Head of caudate nucleus (tissue), 42 donors: Measurements from ENCODE around the gene POU6F2.
"Not testable (repeated sequence)": the region's sequence is repeated elsewhere in the genome, so short reads cannot be mapped to it uniquely, and the experiment has no call there.

ENCODE experiments used
- DNase-seq, 42 donors: peaks; one replicate each; pipeline versions ENCODE4 v3.0.0 to v3.0.0-alpha.2; 2020 to 2021; ENCODE audit warnings: mixed read lengths in 7 of 42
- intact Hi-C: fragments of 100-400 bp; cut with DNase I; formaldehyde crosslinking; loops from one replicate; pipeline ENCODE4 v1.15.0; 2022

Gene POU6F2

DNA sequence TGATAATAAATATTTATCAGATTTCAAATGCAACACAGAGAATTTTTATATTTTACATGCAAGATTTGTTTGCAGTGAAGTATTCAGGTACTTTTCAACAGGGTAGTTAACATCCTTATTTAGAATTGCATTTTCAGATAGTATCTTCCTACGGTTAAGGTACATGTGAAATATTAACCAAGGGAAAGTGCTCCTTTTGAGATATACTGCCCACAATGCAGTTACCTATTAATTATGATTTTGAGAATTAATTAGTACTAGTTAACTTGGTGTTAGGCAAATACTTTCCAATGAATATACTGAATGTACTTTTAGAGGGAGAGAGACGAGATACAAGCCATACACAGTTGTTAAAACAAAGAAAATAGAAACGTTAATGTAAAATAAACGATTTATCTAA lies 382.3 kb downstream of the POU6F2 start:
- intact Hi-C loops, result no loop called here
- no peak for DNase-seq

DNA sequence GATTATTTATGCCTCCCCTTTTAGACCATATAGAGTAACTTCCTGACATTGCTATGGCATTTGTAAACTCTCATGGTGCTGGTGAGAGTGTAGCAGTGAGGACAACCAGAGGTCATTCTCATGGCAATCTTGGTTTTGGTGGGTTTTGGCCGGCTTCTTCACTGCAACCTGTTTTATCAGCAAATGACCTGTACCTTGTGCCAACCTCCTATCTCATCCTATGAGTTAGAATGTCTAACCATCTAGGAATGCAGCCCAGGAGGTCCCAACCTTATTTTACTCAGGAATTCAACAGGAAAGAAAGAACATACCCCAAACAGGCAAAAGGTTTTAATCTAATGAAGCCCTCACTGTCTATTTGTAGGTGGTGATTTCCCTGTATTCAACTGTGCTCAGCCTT lies 383.1 kb downstream of the POU6F2 start:
- no peak for DNase-seq
- intact Hi-C loops, result no loop called here

DNA sequence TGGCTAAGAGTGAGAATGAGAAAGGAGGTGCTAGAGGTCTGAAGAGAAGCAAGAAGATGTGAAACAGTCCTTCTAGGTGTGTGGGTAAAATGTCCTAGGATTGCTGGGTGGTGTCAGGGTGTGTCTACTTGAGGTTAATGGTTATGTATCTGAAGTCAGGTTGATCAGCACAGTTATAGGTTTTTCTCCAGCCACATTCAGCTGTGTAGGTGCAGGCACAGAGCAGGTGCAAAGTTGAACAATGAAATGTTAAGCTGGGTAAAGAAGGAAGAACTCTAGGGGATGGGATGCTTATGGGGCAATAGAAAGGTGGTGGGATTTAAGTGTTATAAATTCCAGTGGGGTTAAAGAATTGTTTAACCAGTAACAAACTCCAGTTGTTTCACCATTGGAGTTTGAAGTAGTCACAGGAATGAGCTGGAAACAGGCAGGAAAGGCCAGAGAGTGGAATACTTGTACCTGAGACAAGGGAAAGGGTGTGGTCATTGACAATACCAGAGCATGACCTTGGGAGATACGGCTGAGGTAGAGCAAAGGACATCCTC lies 388.1 kb downstream of the POU6F2 start:
- no peak for DNase-seq
- intact Hi-C loops, result no loop called here

DNA sequence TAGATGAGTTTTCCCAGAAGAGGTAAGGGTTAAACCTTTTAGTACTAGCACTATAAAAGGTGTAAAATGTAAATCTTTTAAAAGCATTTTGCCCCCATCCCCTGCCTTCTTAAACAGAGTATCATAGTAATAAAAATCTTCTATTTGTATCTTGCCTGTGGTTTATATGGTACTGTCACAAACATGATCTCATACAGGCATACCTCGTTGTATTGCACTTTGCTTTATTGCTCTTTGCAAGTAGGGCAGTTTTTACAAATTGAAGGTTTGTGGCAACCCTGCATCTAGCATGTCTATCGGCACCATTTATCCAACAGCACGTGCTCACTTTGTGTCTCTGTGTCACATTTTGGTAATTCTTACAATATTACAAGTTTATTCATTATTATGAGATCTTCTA lies 389.7 kb downstream of the POU6F2 start:
- DNase-seq, result no peak
- intact Hi-C loops, result no loop called here

DNA sequence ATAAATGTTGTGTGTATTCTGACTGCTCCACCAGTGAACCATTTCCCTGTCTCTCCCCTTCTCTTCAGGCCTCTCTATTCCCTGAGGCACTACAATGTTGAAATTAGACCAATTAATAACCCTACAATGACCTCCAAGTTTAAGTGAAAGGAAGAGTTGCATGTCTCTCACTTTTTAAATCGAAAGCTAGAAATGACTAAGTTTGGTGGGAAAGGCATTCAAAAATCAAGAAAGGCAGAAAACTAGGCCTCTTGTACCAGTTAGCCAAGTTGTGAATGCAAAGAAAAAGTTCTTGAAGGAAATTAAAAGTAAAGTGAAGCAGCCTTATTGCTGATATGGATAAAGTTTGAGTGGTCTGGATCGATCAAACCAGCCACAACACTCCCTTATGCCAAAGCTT lies 390.2 kb downstream of the POU6F2 start:
- no peak for DNase-seq
- intact Hi-C loops, result no loop called here

DNA sequence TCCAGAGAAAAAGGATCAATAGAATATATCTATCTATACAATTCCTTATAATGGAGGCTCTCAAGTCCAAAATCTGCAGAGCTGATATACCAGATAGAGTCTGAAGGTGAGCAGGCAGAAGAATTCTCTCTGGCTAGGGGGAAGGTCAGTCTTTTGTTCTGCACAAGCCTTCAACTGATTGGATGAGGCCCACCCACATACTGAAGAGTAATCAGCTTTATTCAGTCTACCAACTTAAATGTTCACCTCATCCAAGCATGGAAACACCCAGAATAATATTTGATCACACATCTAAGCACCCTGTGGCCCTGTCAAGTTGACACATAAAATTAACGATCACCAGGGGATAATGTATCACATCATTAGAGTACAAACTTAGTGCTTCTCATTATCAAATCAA lies 394.7 kb downstream of the POU6F2 start:
- intact Hi-C loops, result no loop called here

DNA sequence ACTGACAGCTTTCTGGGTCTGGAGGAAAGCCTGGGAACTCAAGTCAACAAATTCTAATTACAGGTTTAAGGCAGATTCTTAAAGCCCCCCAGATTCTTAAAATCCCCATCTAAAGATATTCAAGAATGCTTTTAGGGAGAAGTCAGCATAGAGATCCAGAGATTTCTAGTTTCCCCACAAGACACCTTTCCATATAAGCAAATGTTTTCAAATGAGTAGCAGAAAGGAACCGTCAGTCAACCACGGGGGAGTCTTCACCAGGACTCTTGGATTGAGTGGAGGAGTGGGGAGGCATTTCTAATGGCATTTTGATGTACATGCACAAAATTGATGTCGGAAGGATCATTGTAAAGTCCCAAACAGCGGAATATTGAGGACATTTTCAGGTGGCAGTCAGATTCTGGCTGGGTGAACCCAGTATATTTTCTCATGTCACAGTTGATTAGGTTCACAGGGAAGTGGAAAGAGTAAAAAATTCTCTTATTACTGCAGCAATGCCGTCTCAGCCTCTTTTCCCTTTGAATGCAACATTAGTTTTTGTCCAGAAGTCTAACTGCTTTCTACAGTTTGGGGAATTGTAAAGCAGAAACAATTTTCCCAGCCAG lies 396.8 kb downstream of the POU6F2 start:
- no peak for DNase-seq

More for the DNA sequence above, 394.7 kb downstream of the POU6F2 start:
- DNase-seq, result no peak

DNA sequence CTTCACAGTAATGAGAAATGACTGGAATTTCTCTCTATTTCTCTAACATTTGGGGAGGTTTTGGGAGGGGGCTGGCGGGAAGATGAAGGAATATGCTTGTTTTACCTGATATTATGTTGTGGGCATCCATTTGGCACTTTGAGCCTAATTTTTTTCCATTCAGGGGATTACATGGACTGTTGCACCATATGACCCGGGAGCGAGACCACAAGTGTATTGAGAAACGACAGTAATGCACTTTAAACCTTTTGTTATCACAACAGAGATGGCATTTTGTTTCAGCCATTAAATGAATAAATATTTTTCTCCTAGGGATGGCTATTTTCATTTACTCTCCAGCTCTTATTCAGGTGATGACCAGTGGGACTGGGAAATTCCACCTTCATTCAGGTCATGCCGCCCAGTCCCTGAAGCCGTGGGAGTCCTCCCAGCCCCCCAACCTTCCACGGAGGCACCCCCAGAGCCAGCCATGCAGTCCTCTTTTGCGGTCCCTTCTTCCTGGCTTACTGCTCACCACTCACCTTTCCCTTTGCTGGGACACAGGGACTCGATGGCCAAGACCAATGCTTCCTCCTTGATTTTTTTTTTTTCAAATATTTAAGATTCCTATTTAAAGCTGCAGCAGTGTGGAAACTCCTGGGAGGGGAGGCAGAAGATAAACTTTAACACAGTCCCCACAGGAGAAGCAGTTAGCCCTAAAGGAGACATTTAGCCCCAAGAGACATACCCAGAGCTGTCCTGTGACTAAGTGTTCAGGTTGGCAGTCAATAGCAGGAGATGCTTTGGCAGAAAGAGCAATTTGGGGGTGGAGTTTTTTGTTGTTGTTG lies 397.6 kb downstream of the POU6F2 start:
- intact Hi-C loops, result no loop called here
- DNase-seq, result no peak

More for the DNA sequence above, 396.8 kb downstream of the POU6F2 start:
- intact Hi-C loops, result no loop called here

DNA sequence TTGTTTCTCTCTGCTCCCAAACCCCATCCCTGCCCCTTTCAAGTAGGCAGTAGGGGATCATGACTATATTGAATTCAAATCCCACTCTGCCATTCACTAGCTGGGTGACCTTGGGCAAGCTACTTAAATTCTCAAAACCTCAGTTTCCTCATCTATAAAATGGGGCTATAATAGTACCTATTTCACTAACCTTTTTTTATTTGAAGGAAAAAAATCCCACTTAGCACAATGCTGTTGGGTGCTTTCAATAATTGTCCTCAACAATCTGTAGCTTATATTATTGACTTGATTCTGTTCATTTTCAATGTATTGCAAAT lies 398.1 kb downstream of the POU6F2 start:
- no peak for DNase-seq
- intact Hi-C loops, result no loop called here

DNA sequence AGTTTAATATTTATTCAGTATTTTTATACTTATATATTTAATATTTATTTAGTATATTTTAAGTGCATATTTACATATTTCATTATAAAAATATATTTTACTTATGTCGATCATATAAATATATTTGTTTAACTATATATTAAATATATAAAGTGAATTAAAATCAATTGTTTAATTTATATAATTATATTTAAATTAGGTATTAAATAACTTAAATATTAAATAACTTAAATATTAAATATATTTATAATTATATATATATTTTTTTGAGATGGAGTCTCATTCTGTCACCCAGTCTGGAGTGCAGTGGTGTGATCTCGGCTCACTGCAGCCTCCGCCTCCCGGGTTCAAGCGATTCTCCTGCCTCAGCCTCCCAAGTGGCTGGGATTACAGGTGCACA lies 399.2 kb downstream of the POU6F2 start:
- intact Hi-C loops, result not testable (repeated sequence)

DNA sequence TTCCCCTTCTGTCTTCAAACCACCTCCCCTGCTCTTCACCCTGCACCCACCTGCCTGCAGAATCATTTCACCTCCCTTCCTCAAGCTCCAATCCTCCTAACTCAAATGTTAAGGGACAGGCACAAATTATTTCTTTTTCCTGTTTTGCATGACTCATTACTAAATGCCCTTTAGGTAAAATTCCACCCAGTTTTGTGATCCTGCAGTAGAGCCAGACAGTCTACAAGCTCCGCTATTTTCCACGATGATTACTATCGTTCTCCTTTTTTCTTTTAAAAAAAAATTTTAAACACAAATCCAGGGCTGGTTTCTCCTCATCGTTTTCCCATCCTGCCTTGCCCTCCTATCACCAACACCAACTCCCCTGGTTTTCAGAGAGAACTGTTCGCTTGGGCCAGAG lies 401.7 kb downstream of the POU6F2 start:
- DNase-seq, result no peak
- intact Hi-C loops, result no loop called here

More for the DNA sequence above, 399.2 kb downstream of the POU6F2 start:
- DNase-seq, result not testable (repeated sequence)

DNA sequence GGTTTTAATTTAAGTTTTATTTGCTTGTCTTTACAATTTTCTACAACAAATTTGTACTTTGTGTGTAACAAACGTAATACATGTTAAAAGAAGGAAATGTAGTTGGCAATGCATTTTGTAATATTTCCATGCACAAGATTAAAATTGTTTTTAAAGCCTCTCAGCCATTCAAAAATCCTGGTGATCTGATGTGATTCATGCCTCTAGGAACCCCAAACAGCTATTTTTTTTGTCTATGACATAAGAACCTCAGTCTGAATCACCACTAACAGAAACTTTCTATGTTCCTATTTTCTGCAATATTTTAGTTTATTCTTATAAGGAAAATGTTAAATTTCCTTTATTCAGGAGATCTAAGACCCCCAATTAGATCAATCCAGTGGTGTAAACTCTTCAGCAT lies 405.4 kb downstream of the POU6F2 start:
- intact Hi-C loops, result no loop called here
- DNase-seq, result no peak

DNA sequence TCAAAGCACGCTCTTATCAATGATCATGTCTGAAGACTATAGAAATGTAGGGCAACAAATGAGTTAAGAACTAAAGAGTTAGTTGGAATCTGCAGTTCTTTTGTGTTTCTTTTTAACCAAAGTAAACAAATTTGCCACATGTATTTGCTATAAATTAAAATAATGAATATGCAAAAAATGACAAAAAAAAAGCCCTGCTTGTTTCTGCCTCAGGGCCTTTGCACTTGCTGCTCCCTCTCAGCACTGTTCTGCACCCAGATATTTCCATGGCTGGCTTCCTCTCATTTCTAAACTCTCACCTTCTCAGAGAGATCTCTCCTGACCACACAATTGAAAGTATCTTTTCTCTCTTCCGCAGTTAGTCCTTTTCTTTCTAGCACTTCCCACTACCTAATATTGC lies 406.7 kb downstream of the POU6F2 start:
- intact Hi-C loops, result no loop called here
- no peak for DNase-seq

DNA sequence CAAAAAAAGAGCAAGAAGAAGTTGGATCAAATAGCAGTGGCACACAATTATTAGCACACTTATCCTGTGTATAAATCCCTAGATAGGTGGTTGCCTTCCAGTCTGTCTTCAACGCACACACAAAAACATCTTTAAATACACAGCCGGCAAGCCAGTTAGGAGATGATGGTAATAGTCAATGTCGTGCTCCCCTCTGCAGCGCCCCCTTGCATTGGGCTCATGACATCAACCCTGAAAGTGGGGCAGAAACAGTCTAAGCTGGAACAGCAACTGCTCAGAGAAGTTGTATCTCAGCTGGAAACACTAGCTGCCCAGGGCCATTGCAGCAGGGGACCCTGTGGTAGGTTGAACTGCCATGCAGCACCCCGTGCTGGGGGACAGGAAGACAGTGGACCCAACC lies 409.0 kb downstream of the POU6F2 start:
- intact Hi-C loops, result no loop called here
- no peak for DNase-seq

DNA sequence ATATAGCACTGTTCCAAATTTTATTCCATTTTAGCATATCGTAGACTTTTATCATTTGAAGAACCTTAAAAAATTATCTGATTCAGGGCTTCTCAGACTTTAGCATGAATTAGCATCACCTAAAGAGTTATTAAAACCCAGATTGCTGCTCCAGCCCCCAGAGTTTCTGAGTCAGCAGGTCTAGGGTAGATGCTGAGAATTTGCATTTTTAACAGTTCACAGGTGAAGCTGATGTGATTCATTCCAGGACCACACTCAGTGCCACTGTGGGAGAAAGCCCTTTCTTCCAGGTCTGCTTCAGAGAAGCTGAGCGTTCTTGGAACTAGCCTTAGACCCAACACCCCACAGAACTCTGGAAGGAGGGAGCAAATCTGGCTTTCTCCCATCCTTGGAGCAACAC lies 414.4 kb downstream of the POU6F2 start:
- intact Hi-C loops, result no loop called here
- DNase-seq, result peak in 28 of 42 donors; percentile 2 to 77 (median 37)

DNA sequence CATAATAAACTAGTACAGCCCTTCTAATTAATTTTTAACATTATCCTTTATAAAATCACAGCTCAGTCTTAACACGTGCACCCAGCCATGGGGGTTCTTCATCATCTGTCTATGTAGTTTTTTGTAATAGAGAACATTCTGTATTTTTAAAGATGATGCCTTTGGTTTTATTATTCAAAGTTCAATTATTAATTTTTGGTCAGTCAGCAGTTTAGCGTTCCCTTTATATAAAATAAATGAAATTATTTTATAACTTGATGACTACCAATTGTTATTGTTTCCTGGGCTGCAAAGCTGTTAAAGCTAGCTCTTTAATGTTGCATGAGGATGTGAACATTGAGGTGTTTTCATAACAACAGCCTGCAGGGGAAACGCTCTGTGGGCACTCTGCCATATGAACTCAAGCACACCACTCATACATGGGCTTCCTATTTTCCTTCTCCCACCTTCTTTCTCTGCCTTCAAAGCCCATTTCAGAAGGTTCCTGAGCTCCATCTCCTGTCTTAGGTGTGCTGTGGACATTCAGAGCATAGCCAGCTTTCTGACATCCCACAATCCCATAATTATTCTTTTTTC lies 416.5 kb downstream of the POU6F2 start:
- intact Hi-C loops, result no loop called here
- no peak for DNase-seq

DNA sequence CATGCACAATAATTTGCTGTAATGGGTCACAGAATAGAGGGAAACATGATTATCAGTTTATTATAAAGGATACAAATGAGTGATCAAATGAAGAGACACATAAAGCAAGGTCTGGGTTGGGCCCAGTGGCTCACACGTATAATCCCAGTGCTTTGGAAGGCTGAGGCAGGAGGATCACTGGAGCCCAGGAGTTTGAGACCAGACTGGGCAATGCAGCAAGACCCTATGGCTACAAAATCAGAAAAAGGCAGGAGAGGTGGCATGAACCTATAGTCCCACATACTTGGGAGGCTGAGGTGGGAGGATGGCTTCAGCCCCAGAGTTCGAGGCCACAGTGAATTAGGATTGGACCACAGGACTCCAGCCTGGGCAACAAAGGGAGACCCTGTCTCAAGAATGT lies 421.7 kb downstream of the POU6F2 start:
- no peak for DNase-seq
- intact Hi-C loops, result no loop called here

DNA sequence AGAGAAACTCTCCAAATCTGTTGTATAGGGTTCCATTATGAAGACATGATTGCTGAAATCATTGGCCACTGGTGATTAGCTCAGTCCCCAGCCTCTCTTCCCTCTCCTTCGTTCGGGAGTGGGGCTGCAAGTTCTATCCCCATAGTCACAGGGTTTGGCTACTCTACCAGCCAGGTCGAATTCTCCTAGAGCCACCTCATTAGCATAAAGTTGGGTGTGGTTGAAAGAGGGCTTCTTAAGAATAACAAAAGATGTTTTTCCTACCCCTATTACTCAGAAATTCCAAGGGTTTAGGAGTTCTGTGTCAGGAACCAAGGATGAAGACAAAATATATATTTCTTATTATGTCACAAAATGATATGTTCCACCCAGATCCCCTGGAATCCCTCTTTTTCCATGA lies 422.3 kb downstream of the POU6F2 start:
- no peak for DNase-seq
- intact Hi-C loops, result no loop called here

DNA sequence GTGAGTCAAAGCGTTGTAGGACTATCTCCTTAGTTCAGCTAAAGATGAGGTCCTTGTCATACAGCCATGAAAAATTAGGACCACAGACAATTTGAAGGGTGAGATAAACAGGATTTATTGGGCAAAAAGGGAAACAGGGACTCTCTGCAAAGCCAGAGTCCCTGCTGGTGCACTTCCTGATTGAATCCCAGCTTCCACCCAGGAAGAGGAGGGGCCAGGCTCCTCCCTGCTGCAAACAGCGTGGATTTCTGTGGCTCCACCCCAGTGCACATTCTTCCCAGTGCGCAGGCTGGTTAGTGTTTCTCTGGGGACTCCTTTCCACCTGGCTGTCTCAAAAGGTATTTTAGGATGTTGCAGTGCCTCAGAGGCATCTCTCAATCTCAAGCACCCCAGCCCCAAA lies 423.1 kb downstream of the POU6F2 start:
- no peak for DNase-seq
- intact Hi-C loops, result no loop called here

DNA sequence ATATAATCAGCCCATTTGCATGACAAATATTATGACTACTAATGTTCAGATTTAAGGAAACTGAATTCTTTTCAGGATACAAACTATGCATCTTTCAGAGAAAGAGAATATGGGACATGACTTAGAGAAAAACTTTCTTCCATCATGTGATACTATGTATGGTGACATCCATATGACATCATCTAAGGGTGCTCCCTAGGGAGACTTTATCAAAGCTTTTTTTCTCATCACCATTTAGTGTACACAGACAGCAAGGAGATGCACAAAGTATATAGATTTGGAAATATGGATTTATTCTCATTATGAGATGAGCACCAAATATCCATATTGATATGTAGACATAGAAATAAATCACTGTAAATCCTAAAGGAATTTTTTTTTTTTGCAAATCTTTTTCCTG lies 424.3 kb downstream of the POU6F2 start:
- no peak for DNase-seq
- intact Hi-C loops, result no loop called here

DNA sequence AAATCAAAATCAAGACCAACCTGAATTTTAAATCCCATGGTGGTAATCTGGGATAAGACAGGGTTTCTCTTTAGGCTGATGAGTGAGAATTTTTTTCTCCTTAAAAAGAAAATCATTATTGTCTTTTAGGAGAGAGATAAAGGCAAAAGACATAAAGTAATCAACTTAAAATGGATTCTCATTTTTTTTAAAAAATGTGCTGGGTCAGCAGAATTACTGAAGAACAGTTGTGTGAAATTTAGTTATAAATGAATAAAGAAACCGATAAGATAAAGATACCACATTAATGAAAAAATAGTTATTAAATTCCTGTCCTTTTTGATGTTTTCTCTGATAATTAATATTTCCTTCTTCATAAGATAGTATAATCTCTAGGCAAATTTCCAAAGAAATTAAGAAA lies 427.2 kb downstream of the POU6F2 start:
- no peak for DNase-seq
- intact Hi-C loops, result no loop called here
